Stimulated activated naive B cell treated with anti-CD40 and anti-IgM and Interleukin-4, amounts not matched to agents 10 μg/mL and 1 μg/mL and 100 μg/mL, for 72 hours (primary cell): ENCODE measurements around the gene SCMH1.

Experiments used
- ATAC-seq, 2 donors: fragments of 150-1000 bp; cut with Tn5 transposase; replicated peaks; 2 replicates each; pipeline ENCODE4 v1.10.0; 2021; ENCODE audit warnings: moderate library complexity in 1 of 2
- DNase-seq: peaks from one replicate; pipeline ENCODE4 v3.0.0; 2021
- H3K27ac Mint-ChIP-seq: one replicate; pipeline ENCODE4 v1.8.0; 2022; ENCODE audit warnings: mild to moderate bottlenecking, mixed read lengths
- H3K27me3 Mint-ChIP-seq, 2 donors: one replicate each; pipeline ENCODE4 v1.8.0; 2022; ENCODE audit warnings: mixed read lengths in 2 of 2
- H3K36me3 Mint-ChIP-seq, 2 donors: one replicate each; pipeline ENCODE4 v1.8.0; 2022; ENCODE audit warnings: mixed read lengths in 2 of 2, mild to moderate bottlenecking in 1 of 2
- H3K4me1 Mint-ChIP-seq, 2 donors: one replicate each; pipeline ENCODE4 v1.8.0; 2022; ENCODE audit warnings: mixed read lengths in 2 of 2, mild to moderate bottlenecking in 1 of 2
- H3K4me3 Mint-ChIP-seq, 2 donors: one replicate each; pipeline ENCODE4 v1.8.0; 2022; ENCODE audit warnings: mild to moderate bottlenecking in 2 of 2, mixed read lengths in 2 of 2, moderate library complexity in 1 of 2
- H3K9me3 Mint-ChIP-seq, 2 donors: one replicate each; pipeline ENCODE4 v1.8.0; 2022; ENCODE audit warnings: mixed read lengths in 2 of 2, mild to moderate bottlenecking in 1 of 2

SCMH1 gene

GRCh38 chr1:41101950-41102607 lies 140.0 kb downstream of the SCMH1 start:
- DNase-seq, result no peak
- Mint-ChIP-seq H3K4me1 (peaks cover 26 to 36% of the 10 kb centered on the region in 2 donors), H3K4me3 (no peak overlapping the region)

GRCh38 chr1:41101076-41101475 lies 141.0 kb downstream of the SCMH1 start:
- peaks cover 4 to 8% of the 10 kb centered on the region in 2 donors for H3K36me3 Mint-ChIP-seq
- H3K9me3 Mint-ChIP-seq, result no peaks in the 10 kb centered on the region
- H3K27me3 Mint-ChIP-seq, result no peaks in the 10 kb centered on the region
- ATAC-seq, result no peak
- DNase-seq, result no peak
- H3K4me3 Mint-ChIP-seq, result no peak overlapping the region
- peaks cover 26 to 36% of the 10 kb centered on the region in 2 donors for H3K4me1 Mint-ChIP-seq
- no peak overlapping the region for H3K27ac Mint-ChIP-seq

More at GRCh38 chr1:41101950-41102607, 140.0 kb downstream of the SCMH1 start:
- Mint-ChIP-seq H3K27me3 (no peaks in the 10 kb centered on the region), H3K27ac (no peak overlapping the region), H3K36me3 (peaks cover 13 to 18% of the 10 kb centered on the region in 2 donors), H3K9me3 (peaks cover 0 to 3% of the 10 kb centered on the region in 2 donors)
- no peak for ATAC-seq

GRCh38 chr1:41100170-41100569 lies 141.9 kb downstream of the SCMH1 start:
- Mint-ChIP-seq H3K36me3 (peaks cover 0 to 5% of the 10 kb centered on the region in 2 donors), H3K4me3 (no peak overlapping the region), H3K9me3 (no peaks in the 10 kb centered on the region), H3K4me1 (peaks cover 24 to 36% of the 10 kb centered on the region in 2 donors), H3K27ac (no peak overlapping the region), H3K27me3 (no peaks in the 10 kb centered on the region)
- DNase-seq (no peak), ATAC-seq (peak in 1 of 2 donors; percentile 43)

DNA sequence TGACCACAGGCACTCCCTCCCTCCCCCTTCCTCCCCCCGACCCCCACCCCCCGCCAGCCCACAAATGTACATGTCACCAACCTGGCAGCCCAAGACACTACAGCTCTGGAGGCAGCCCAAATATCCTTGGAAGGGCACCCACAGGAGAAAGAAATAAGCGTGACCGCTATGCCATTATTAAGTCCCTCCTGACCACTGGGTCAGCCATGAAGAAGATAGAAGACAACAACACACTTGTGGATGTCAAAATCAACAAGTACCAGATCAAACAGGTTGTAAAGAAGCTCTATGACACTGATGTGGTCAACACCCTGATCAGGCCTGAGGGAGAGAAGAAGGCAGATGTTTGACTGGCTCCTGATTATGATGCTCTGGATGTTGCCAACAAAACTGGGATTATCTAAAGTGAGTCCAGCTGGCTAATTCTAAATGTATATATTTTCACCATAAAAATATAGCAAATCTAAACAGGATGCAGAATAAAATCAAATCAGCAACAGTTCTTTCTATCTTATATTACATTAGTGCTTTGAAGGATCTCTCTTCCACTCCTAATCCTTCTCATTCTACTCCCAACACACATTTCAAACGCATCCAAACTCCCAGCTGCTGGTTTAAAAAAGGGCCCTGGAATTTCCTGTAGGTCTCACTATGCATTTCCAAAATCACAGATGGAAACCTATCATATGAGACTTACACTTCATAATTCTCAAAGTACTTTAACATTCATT lies 143.2 kb downstream of the SCMH1 start:
- no peaks in the 10 kb centered on the region for H3K9me3 Mint-ChIP-seq
- H3K27ac Mint-ChIP-seq, result no peak overlapping the region
- peaks cover 18 to 26% of the 10 kb centered on the region in 2 donors for H3K4me1 Mint-ChIP-seq
- no peaks in the 10 kb centered on the region for H3K27me3 Mint-ChIP-seq
- DNase-seq, result no peak
- no peak for ATAC-seq
- H3K4me3 Mint-ChIP-seq, result no peak overlapping the region
- peaks cover 0 to 5% of the 10 kb centered on the region in 2 donors for H3K36me3 Mint-ChIP-seq

DNA sequence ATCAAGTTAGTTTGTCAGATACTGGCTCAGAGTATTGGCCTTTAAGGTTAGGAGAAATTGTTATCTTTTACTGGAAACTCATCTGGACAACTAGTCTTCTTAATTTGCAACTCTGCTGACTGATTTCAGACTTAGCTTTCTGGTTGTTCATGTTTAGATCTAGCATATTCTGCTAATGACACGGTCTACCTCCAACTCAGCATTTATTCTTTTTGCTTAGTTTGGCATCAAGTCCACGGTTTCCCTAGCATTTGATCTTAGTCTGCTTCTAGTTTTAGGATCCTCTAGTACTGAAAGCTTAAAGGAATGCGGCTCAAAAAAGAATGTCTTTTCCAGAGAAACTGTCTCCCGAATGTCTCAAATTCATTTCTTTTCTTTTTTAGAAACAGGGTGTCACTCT lies 145.0 kb downstream of the SCMH1 start:
- no peaks in the 10 kb centered on the region for H3K9me3 Mint-ChIP-seq
- H3K4me3 Mint-ChIP-seq, result no peak overlapping the region
- H3K27me3 Mint-ChIP-seq, result no peaks in the 10 kb centered on the region
- no peak for DNase-seq
- no peak overlapping the region for H3K27ac Mint-ChIP-seq
- ATAC-seq, result no peak
- H3K36me3 Mint-ChIP-seq, result peaks cover 0 to 3% of the 10 kb centered on the region in 2 donors
- peaks cover 11 to 13% of the 10 kb centered on the region in 2 donors for H3K4me1 Mint-ChIP-seq

DNA sequence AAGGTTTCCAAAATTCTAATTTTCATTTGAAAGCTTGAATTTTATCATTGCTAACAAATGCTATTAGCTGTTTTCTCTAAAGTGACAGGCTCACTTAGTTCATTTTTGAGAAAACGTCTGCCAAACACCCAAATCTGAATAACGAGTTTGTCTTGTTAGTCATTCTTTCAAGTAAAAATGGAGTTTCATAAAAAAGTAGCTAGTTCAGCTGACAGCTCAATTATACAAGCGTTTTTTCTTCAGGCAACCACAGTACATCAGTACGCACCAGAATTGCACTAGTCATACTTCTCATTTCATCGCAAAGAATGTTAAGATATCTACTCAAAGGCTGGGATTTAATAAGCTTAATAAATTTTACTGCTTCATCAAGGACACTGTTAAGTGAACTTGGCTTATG lies 148.3 kb downstream of the SCMH1 start:
- no peak overlapping the region for H3K4me3 Mint-ChIP-seq
- DNase-seq (no peak), ATAC-seq (no peak)
- H3K27ac Mint-ChIP-seq, result no peak overlapping the region
- H3K36me3 Mint-ChIP-seq, result peaks cover 0 to 9% of the 10 kb centered on the region in 2 donors
- H3K27me3 Mint-ChIP-seq, result no peaks in the 10 kb centered on the region
- H3K9me3 Mint-ChIP-seq, result no peaks in the 10 kb centered on the region
- no peaks in the 10 kb centered on the region for H3K4me1 Mint-ChIP-seq

DNA sequence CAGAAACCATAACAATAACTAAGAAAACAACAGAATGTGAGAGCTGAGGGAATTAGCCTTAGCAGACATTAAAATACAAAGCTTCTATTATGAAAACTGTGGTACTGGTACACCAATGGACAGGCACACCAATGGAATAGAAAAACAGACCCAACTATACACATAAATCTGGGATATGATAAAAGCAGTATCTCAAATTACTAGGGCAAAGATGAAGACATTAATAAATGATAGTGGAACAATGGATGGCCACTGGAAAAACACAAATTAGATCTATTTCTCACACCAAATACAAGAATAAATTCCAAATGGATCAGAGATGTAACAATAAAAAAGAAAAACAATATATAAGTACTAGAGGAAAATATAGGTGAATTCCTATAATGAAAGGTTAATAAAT lies 155.2 kb downstream of the SCMH1 start:
- Mint-ChIP-seq H3K4me3 (no peak overlapping the region), H3K36me3 (peaks cover 5 to 16% of the 10 kb centered on the region in 2 donors), H3K27ac (no peak overlapping the region), H3K27me3 (no peaks in the 10 kb centered on the region), H3K4me1 (no peaks in the 10 kb centered on the region), H3K9me3 (no peaks in the 10 kb centered on the region)
- DNase-seq (no peak), ATAC-seq (no peak)

DNA sequence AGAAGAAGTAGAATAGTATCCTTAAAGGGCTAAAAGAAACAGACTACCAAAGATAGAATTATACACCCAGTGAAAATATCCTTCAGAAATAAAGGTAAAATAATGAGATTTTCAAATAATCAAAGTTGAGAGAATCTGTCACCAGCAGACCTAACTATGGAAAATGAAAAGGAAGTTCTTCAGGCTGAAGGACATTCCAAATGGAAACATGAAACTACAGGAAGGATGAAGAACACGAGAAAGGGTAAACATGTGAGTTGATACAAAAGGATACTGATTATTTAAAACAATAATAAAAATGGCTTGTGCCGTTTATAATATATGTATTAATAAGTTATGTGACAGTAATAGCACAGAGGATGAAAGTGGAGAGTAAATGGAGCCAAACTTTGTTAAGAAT lies 163.5 kb downstream of the SCMH1 start:
- DNase-seq (no peak), ATAC-seq (no peak)
- Mint-ChIP-seq H3K9me3 (peaks cover 6 to 7% of the 10 kb centered on the region in 2 donors), H3K27me3 (no peaks in the 10 kb centered on the region), H3K4me1 (no peaks in the 10 kb centered on the region), H3K36me3 (peaks cover 18 to 25% of the 10 kb centered on the region in 2 donors), H3K4me3 (no peak overlapping the region), H3K27ac (no peak overlapping the region)

DNA sequence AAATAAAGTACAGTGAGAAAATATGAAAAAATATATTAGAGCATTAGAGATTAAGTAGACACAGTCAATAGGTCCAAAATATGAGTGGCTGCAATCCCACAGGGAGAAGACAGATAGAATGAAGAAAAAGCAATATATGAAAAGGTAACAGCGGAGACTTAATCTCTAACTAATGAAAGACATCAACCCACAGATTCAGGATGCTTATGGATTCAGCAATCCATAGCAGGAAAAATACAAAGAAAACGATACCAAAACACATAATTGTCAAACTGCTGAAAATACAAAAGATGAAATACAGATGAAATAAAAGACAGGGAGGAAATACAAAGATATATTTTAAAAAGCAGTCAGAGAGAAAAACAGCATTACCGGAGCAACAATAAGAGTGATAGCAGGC lies 163.9 kb downstream of the SCMH1 start:
- Mint-ChIP-seq H3K27me3 (no peaks in the 10 kb centered on the region), H3K36me3 (peaks cover 17 to 29% of the 10 kb centered on the region in 2 donors), H3K9me3 (peaks cover 6 to 7% of the 10 kb centered on the region in 2 donors), H3K27ac (no peak overlapping the region), H3K4me3 (no peak overlapping the region), H3K4me1 (no peaks in the 10 kb centered on the region)
- ATAC-seq (no peak), DNase-seq (no peak)

DNA sequence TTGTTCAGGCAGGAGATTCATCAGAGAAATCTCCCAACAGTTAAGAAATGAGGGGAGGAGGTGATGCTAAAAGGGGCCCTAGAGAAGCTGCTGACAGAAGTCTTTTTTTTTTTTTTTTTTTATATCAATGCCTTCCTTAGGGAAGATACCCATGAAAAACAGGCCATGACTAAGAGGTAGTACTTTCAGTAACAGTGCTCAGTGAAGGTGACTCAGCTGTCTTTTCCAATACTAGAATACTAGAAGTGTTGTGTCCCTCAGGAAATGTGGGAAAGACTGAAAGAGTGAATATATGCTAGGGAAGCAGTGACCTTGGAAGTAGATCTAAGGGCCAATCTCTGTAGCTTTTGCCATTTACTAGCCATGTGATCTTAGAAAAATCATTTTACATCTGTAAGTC lies 168.1 kb downstream of the SCMH1 start:
- Mint-ChIP-seq H3K27me3 (no peaks in the 10 kb centered on the region), H3K9me3 (peaks cover 6 to 7% of the 10 kb centered on the region in 2 donors), H3K4me3 (no peak overlapping the region), H3K36me3 (peaks cover 22 to 26% of the 10 kb centered on the region in 2 donors), H3K27ac (no peak overlapping the region), H3K4me1 (no peaks in the 10 kb centered on the region)
- ATAC-seq (no peak), DNase-seq (no peak)

- no peaks in the 10 kb centered on the region for H3K9me3 Mint-ChIP-seq
- no peak for DNase-seq
These were observed 170.1 kb downstream of the SCMH1 start for GRCh38 chr1:41072051-41072450.

GRCh38 chr1:41056907-41057306 lies 185.2 kb downstream of the SCMH1 start:
- no peak overlapping the region for H3K4me3 Mint-ChIP-seq
- peaks cover 46 to 62% of the 10 kb centered on the region in 2 donors for H3K36me3 Mint-ChIP-seq
- H3K27ac Mint-ChIP-seq, result no peak overlapping the region
- no peak for ATAC-seq
- H3K9me3 Mint-ChIP-seq, result peaks cover 0 to 2% of the 10 kb centered on the region in 2 donors
- DNase-seq, result no peak
- H3K27me3 Mint-ChIP-seq, result no peaks in the 10 kb centered on the region
- peaks cover 2 to 8% of the 10 kb centered on the region in 2 donors for H3K4me1 Mint-ChIP-seq

More at GRCh38 chr1:41072051-41072450, 170.1 kb downstream of the SCMH1 start:
- H3K27me3 Mint-ChIP-seq, result no peaks in the 10 kb centered on the region
- ATAC-seq, result no peak
- H3K27ac Mint-ChIP-seq, result no peak overlapping the region
- H3K4me1 Mint-ChIP-seq, result no peaks in the 10 kb centered on the region
- H3K4me3 Mint-ChIP-seq, result no peak overlapping the region
- peaks cover 19 to 28% of the 10 kb centered on the region in 2 donors for H3K36me3 Mint-ChIP-seq

GRCh38 chr1:41053316-41053715 lies 188.8 kb downstream of the SCMH1 start:
- Mint-ChIP-seq H3K27ac (no peak overlapping the region), H3K9me3 (no peaks in the 10 kb centered on the region), H3K27me3 (no peaks in the 10 kb centered on the region), H3K36me3 (peaks cover 30 to 49% of the 10 kb centered on the region in 2 donors), H3K4me1 (peaks cover 9 to 17% of the 10 kb centered on the region in 2 donors), H3K4me3 (no peak overlapping the region)
- no peak for DNase-seq
- ATAC-seq, result peak; percentile 45 to 55

DNA sequence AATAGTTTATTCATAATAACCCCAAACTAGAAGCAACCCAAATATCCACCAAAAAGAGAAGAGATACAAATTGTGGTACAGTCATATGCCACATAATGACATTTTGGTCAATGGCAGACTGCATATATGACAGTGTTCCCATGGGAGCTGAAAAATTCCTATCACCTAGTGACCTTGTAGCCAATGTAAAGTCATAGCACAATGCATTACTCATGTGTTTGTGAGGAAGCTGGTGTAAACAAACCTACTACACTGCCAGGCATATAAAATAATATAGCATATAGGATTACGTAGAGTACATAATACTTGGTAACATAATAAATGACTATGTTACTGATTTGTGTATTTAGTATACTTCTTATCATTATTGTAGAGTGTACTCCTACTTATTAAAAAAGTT lies 191.1 kb downstream of the SCMH1 start:
- peaks cover 9 to 17% of the 10 kb centered on the region in 2 donors for H3K4me1 Mint-ChIP-seq
- no peak for DNase-seq
- peak; percentile 71 to 84 for ATAC-seq
- H3K27me3 Mint-ChIP-seq, result no peaks in the 10 kb centered on the region
- no peak overlapping the region for H3K4me3 Mint-ChIP-seq
- peaks cover 41 to 60% of the 10 kb centered on the region in 2 donors for H3K36me3 Mint-ChIP-seq
- H3K9me3 Mint-ChIP-seq, result no peaks in the 10 kb centered on the region
- no peak overlapping the region for H3K27ac Mint-ChIP-seq

- no peak overlapping the region for H3K27ac Mint-ChIP-seq
- no peak for ATAC-seq
These were observed 193.6 kb downstream of the SCMH1 start for GRCh38 chr1:41048540-41048939.

More at GRCh38 chr1:41048540-41048939, 193.6 kb downstream of the SCMH1 start:
- Mint-ChIP-seq H3K9me3 (no peaks in the 10 kb centered on the region), H3K4me3 (no peak overlapping the region), H3K4me1 (peaks cover 9 to 16% of the 10 kb centered on the region in 2 donors), H3K36me3 (peaks cover 38 to 60% of the 10 kb centered on the region in 2 donors), H3K27me3 (no peaks in the 10 kb centered on the region)
- no peak for DNase-seq
